Endothelial cell (in vitro differentiated cells): ENCODE measurements around the gene PJVK. TPM values are rescaled to one million over a fixed set of nuclear protein-coding genes. Genes with fewer than 3 reads are reported as not detected.
"Not testable (repeated sequence)": the region's sequence is repeated elsewhere in the genome, so short reads cannot be mapped to it uniquely, and the experiment has no call there.

Experiments
- DNase-seq: peaks from one replicate; pipeline ENCODE4 v3.0.0; 2021; ENCODE audit warnings: low spot score
- H3K27ac Mint-ChIP-seq: one replicate; pipeline ENCODE4 v1.8.0; 2021; ENCODE audit warnings: mixed read lengths, inconsistent platforms; ENCODE audit not compliant: unreplicated experiment
- H3K27me3 Mint-ChIP-seq: one replicate; pipeline ENCODE4 v1.8.0; 2021; ENCODE audit warnings: mild to moderate bottlenecking, moderate library complexity, mixed read lengths, inconsistent platforms; ENCODE audit not compliant: unreplicated experiment
- H3K36me3 Mint-ChIP-seq: one replicate; pipeline ENCODE4 v1.8.0; 2021; ENCODE audit warnings: mild to moderate bottlenecking, low read depth, mixed read lengths, inconsistent platforms; ENCODE audit not compliant: unreplicated experiment
- H3K4me1 Mint-ChIP-seq: one replicate; pipeline ENCODE4 v1.8.0; 2021; ENCODE audit warnings: mild to moderate bottlenecking, mixed read lengths, inconsistent platforms; ENCODE audit not compliant: unreplicated experiment
- H3K4me3 Mint-ChIP-seq: one replicate; pipeline ENCODE4 v1.8.0; 2021; ENCODE audit warnings: mild to moderate bottlenecking, mixed read lengths, inconsistent platforms; ENCODE audit not compliant: unreplicated experiment
- H3K9me3 Mint-ChIP-seq: one replicate; pipeline ENCODE4 v1.8.0; 2021; ENCODE audit warnings: mixed read lengths, inconsistent platforms; ENCODE audit not compliant: unreplicated experiment
- total RNA-seq: library from RNA; stranded (reverse); fragmentation: NEBNext Ultra II Directional; extraction: Animal tissue kit (Norgen Biotek cat#: 25700); gene quantifications from one replicate; pipeline ENCODE4 v1.2.1, GENCODE V29; 2021; ENCODE audit not compliant: unreplicated experiment
- TF ChIP-seq, protein P1 (sequence below): fragments of 200-600 bp; sonication (generic); IDR thresholded peaks from one replicate; pipeline ENCODE4 v1.5.0; 2021; ENCODE audit warnings: antibody characterized with exemption; ENCODE audit not compliant: unreplicated experiment

PJVK gene
- total RNA-seq, 1 donor from 2014 or later, result 3.7 TPM

DNA sequence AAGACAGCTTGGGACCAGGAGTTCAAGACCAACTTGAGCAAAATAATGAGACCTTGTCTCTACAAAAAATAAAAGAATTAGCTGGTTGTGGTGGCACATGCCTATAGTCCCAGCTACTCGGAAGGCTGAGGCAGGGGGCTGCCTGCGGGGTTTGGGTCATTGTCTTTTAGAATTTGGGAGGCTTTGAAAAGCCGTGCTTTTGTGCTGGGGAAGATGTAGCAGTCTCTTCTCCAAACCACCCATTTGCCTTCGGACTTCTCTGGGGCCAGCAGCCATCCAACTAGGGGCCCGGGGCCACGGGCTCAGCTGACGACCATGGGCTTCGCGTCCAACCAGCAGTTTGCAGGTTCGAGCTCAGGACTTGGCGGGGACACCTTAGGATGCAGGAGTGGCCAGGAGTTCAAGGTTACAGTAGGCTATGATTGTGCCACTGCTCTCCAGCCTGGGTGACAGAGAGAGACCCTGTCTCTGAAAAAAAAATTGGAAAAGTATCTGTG lies 6.3 kb downstream of the PJVK start:
- no peaks in the 10 kb centered on the region for H3K9me3 Mint-ChIP-seq
- no peak overlapping the region for H3K4me3 Mint-ChIP-seq
- DNase-seq, result no peak
- peaks cover 2% of the 10 kb centered on the region for H3K27me3 Mint-ChIP-seq
- H3K27ac Mint-ChIP-seq, result no peak overlapping the region
- H3K36me3 Mint-ChIP-seq, result peaks cover 4% of the 10 kb centered on the region
- TF ChIP-seq, protein P1, sequence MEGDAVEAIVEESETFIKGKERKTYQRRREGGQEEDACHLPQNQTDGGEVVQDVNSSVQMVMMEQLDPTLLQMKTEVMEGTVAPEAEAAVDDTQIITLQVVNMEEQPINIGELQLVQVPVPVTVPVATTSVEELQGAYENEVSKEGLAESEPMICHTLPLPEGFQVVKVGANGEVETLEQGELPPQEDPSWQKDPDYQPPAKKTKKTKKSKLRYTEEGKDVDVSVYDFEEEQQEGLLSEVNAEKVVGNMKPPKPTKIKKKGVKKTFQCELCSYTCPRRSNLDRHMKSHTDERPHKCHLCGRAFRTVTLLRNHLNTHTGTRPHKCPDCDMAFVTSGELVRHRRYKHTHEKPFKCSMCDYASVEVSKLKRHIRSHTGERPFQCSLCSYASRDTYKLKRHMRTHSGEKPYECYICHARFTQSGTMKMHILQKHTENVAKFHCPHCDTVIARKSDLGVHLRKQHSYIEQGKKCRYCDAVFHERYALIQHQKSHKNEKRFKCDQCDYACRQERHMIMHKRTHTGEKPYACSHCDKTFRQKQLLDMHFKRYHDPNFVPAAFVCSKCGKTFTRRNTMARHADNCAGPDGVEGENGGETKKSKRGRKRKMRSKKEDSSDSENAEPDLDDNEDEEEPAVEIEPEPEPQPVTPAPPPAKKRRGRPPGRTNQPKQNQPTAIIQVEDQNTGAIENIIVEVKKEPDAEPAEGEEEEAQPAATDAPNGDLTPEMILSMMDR, result no peak
- H3K4me1 Mint-ChIP-seq, result no peaks in the 10 kb centered on the region

DNA sequence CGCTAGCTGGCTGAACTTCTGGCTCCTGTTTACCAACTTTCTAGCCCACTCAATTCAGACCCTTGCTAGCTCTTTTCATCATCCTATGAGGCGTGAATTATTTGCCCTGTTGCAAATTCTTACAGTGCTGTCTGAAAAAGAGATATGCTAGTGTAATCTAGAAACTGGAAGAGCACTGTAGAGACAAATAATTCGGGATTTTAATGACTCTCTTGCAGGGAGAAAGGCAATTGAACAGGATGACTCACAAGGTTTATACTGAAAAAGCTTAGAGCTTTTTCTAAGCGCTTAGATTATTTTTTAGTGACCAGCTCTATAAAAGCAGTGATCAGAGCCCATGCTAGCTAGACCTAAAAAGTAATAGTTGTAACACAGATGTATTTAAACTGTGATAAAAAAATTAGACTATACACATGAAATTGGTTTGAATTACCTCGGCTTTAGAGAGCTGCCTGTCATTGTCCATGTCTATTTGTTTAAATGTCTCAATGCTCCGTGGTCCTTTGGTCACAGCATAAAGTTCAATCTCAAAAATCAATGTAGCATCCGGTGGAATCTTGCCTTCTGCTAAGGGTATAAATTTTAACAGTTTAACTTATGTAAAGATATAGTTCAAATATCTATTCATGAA lies 18.2 kb downstream of the PJVK start:
- Mint-ChIP-seq H3K9me3 (no peaks in the 10 kb centered on the region), H3K4me3 (no peak overlapping the region), H3K27ac (no peak overlapping the region), H3K27me3 (no peaks in the 10 kb centered on the region), H3K4me1 (no peaks in the 10 kb centered on the region), H3K36me3 (no peaks in the 10 kb centered on the region)
- no peak for DNase-seq
- TF ChIP-seq, protein P1, result no peak

DNA sequence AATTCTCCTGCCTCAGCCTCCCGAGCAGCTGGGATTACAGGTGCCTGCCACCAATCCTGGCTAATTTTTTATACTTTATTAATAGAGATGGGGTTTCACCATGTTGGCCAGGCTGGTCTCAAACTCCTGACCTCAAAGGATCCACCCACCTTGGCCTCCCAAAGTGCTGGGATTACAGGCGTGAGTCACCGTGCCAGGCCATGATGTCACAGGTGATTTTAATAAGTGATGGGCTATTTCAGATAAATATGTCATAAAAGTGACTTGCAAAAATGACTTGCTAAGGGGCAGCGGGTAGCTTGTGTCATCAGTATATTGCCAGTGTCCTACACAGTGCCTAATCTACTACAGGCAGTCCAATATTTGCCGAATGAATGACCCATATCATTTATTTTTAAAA lies 20.1 kb downstream of the PJVK start:
- not testable (repeated sequence) for H3K36me3 Mint-ChIP-seq, DNase-seq, H3K27ac Mint-ChIP-seq, H3K4me3 Mint-ChIP-seq, H3K4me1 Mint-ChIP-seq, H3K27me3 Mint-ChIP-seq, H3K9me3 Mint-ChIP-seq

DNA sequence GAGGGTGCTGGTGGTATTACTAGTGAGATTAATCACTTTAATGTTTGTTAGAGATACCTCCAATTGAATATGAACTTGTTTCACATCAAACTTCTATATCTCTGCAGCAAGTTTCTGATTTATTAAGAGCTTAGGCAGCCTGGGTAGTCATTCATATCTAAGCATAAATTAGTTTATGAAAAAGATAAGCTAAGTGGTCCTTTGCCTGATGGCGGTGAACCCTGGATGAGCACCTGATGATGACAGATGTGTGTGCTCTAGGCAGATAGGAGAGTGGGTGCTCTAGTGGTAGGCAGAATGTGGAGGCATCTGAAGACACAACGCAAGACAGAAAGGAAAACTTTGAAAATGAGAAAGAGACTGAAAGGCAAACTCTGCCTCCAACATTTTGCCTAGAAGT lies 22.2 kb downstream of the PJVK start:
- H3K36me3 Mint-ChIP-seq, result no peaks in the 10 kb centered on the region
- no peaks in the 10 kb centered on the region for H3K4me1 Mint-ChIP-seq

DNA sequence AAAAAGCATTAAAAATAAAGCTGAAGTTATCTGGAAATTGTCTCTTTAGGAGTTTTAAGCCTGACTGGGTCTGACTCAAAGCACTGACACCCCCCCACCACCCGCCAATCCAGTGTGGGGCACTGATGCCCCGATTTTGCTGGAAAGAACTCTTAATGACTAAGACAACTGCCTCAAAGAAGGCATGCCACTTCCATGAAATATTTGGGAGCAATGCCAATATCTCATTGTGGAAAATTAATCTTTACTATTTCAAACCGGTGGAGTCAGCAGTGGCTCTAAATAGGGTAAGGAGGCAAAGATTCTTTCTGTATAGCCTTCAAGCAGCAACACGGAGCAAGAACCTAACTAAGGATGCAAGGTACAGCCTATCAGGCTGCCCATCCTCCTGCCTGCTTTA lies 22.8 kb downstream of the PJVK start:
- Mint-ChIP-seq H3K27me3 (no peaks in the 10 kb centered on the region), H3K9me3 (no peaks in the 10 kb centered on the region), H3K27ac (no peak overlapping the region), H3K4me1 (no peaks in the 10 kb centered on the region), H3K4me3 (no peak overlapping the region), H3K36me3 (no peaks in the 10 kb centered on the region)
- TF ChIP-seq, protein P1, result no peak
- DNase-seq, result no peak

More for the DNA sequence above, 22.2 kb downstream of the PJVK start:
- no peak overlapping the region for H3K27ac Mint-ChIP-seq
- no peaks in the 10 kb centered on the region for H3K27me3 Mint-ChIP-seq
- TF ChIP-seq, protein P1, result no peak
- no peaks in the 10 kb centered on the region for H3K9me3 Mint-ChIP-seq
- DNase-seq, result no peak
- H3K4me3 Mint-ChIP-seq, result no peak overlapping the region
